Caco-2 (cell line): ENCODE measurements around the gene GDPD1. TPM values are rescaled to one million over a fixed set of nuclear protein-coding genes. Genes with fewer than 3 reads are reported as not detected.

ENCODE experiments used
- BruUV-seq: library from RNA; stranded (reverse); fragments of 400-500 nt; replicated peaks from 2 replicates; lab custom pipeline; 2021; lab: Mats Ljungman, UMichigan
- CTCF ChIA-PET: fragments of 300-600 bp; sonication (Branson Sonifier 250); formaldehyde crosslinking; loops from one replicate; lab custom pipeline; 2022; ENCODE audit warnings: antibody characterized with exemption; lab: Charles Lee
- POLR2A ChIA-PET: fragments of 300-600 bp; sonication (Branson Sonifier 250); formaldehyde crosslinking; loops from one replicate; lab custom pipeline; 2022; ENCODE audit warnings: antibody characterized with exemption; lab: Charles Lee
- DNase-seq, 2 experiments: peaks; one replicate each; pipeline versions ENCODE4 v3.0.0 to v3.0.0-alpha.2; 2020 to 2022
- H3K27me3 ChIP-seq: replicated peaks from 2 replicates; pipeline ENCODE4 v1.6.0; 2011; ENCODE audit warnings: low read length; ENCODE audit not compliant: control insufficient read depth, insufficient read depth
- H3K36me3 ChIP-seq: 2 replicates; pipeline ENCODE4 v1.5.1; 2011; ENCODE audit warnings: low read length; ENCODE audit not compliant: control insufficient read depth, insufficient read depth
- H3K4me1 ChIP-seq: fragments of 250-450 bp; sonication (Bioruptor Pico); 2 replicates; pipeline ENCODE4 v1.5.1; 2020; ENCODE audit warnings: mild to moderate bottlenecking
- H3K4me3 ChIP-seq: 2 replicates; pipeline ENCODE4 v1.5.1; 2011; ENCODE audit warnings: low read depth, mild to moderate bottlenecking, control low read depth, low read length
- H3K9me3 ChIP-seq: fragments of 250-450 bp; sonication (Bioruptor Pico); 2 replicates; pipeline ENCODE4 v1.5.1; 2020; ENCODE audit warnings: mild to moderate bottlenecking, moderate library complexity
- H3K27ac Mint-ChIP-seq: one replicate; pipeline ENCODE4 v1.8.0; 2022; ENCODE audit warnings: mixed read lengths; ENCODE audit not compliant: unreplicated experiment
- H3K27me3 Mint-ChIP-seq: one replicate; pipeline ENCODE4 v1.8.0; 2022; ENCODE audit warnings: mixed read lengths; ENCODE audit not compliant: insufficient read depth, unreplicated experiment
- H3K36me3 Mint-ChIP-seq: one replicate; pipeline ENCODE4 v1.8.0; 2022; ENCODE audit warnings: mild to moderate bottlenecking, mixed read lengths; ENCODE audit not compliant: insufficient read depth, unreplicated experiment
- H3K4me1 Mint-ChIP-seq: one replicate; pipeline ENCODE4 v1.8.0; 2022; ENCODE audit warnings: low read depth, mixed read lengths; ENCODE audit not compliant: unreplicated experiment
- H3K4me3 Mint-ChIP-seq: one replicate; pipeline ENCODE4 v1.8.0; 2022; ENCODE audit warnings: mild to moderate bottlenecking, moderate library complexity, mixed read lengths; ENCODE audit not compliant: unreplicated experiment
- H3K9me3 Mint-ChIP-seq: one replicate; pipeline ENCODE4 v1.8.0; 2022; ENCODE audit warnings: mixed read lengths; ENCODE audit not compliant: unreplicated experiment
- intact Hi-C: fragments of 100-400 bp; cut with micrococcal nuclease; formaldehyde crosslinking; loops from one replicate; pipeline ENCODE4 v1.10.0; 2022; ENCODE audit not compliant: unreplicated experiment
- total RNA-seq: library from RNA; stranded (reverse); gene quantifications from 2 replicates; pipeline ENCODE4 v1.2.3, GENCODE V29; 2022
- TF ChIP-seq, protein P1 (sequence below), 2 experiments: fragments of 200-600 bp in 1 of 2; IDR thresholded peaks; 1 replicate in 1 of 2; 2 replicates in 1 of 2; pipeline versions ENCODE4 v1.5.1 to v1.8.0; 2011 to 2022; ENCODE audit warnings: antibody characterized with exemption in 1 of 2, control low read depth in 1 of 2, inconsistent platforms in 1 of 2, low read depth in 1 of 2, low read length in 1 of 2, mild to moderate bottlenecking in 1 of 2, moderate library complexity in 1 of 2; ENCODE audit not compliant: insufficient read depth in 1 of 2, severe bottlenecking in 1 of 2, unreplicated experiment in 1 of 2

Gene GDPD1
- total RNA-seq, 1 experiment from 2014 or later: 1.2 TPM

DNA sequence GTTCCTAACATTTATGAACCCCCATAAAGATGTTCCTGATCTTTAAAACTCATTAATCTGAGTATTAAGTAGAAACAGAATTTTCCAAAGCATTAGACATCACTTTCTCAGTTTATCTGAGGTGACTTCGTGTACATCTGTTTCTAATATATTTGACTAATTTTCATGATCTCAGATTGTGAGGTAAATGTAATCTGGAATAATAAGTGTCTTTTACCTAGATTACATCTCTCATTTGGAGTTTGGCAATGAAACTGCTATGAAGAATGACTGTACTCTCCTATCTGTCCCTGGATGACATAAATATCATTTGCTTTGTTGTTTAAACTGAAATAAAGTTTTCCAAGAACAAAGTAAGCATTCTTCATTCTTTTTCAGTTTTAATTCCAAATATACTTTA, 55.3 kb downstream of the GDPD1 start:
- Mint-ChIP-seq H3K4me3 (no peak overlapping the region), H3K4me1 (no peaks in the 10 kb centered on the region)
- POLR2A ChIA-PET: no interaction called here

DNA sequence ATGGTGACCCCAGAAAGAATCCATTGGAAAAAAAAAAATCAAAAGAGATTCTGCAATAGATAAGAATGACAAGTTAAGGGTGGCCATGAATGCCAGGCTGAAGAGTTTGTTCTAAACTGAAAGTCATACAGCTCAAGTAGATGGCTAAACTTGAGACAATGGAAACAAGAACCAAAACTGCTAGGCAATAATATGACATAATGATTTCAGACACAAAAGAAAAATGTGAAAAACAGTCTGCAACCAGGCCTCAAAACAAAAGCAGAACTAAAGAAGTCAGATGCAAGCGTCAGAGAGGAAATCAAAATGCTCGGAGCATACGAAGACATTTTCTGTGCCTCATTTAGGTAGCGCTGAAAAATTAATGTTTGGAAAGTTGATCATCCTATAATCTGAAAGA, 56.7 kb downstream of the GDPD1 start:
- no peaks in the 10 kb centered on the region for H3K36me3 Mint-ChIP-seq
- Histone ChIP-seq H3K27me3 (no peaks in the 10 kb centered on the region), H3K4me3 (no peak overlapping the region), H3K4me1 (no peaks in the 10 kb centered on the region), H3K9me3 (no peaks in the 10 kb centered on the region), H3K36me3 (no peaks in the 10 kb centered on the region)
- TF ChIP-seq, protein P1, sequence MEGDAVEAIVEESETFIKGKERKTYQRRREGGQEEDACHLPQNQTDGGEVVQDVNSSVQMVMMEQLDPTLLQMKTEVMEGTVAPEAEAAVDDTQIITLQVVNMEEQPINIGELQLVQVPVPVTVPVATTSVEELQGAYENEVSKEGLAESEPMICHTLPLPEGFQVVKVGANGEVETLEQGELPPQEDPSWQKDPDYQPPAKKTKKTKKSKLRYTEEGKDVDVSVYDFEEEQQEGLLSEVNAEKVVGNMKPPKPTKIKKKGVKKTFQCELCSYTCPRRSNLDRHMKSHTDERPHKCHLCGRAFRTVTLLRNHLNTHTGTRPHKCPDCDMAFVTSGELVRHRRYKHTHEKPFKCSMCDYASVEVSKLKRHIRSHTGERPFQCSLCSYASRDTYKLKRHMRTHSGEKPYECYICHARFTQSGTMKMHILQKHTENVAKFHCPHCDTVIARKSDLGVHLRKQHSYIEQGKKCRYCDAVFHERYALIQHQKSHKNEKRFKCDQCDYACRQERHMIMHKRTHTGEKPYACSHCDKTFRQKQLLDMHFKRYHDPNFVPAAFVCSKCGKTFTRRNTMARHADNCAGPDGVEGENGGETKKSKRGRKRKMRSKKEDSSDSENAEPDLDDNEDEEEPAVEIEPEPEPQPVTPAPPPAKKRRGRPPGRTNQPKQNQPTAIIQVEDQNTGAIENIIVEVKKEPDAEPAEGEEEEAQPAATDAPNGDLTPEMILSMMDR (IDR thresholded peaks at IDR 0.05; ENCODE audit: insufficient read depth in 1 of 2, low read depth in 1 of 2, low read length in 1 of 2, severe bottlenecking in 1 of 2, unreplicated experiment in 1 of 2): no peak
- intact Hi-C loops: no loop called here
- no peak overlapping the region for H3K4me3 Mint-ChIP-seq
- ChIA-PET POLR2A (no interaction called here), CTCF (no interaction called here)
- no peaks in the 10 kb centered on the region for H3K9me3 Mint-ChIP-seq
- DNase-seq: no peak
- no TSS peak for BruUV-seq
- no peak overlapping the region for H3K27ac Mint-ChIP-seq
- peaks cover 7% of the 10 kb centered on the region for H3K27me3 Mint-ChIP-seq
- H3K4me1 Mint-ChIP-seq: no peaks in the 10 kb centered on the region

More for the DNA sequence above, 55.3 kb downstream of the GDPD1 start:
- no peaks in the 10 kb centered on the region for H3K4me1 ChIP-seq
- H3K4me3 ChIP-seq: no peak overlapping the region
- TF ChIP-seq, protein P1 (IDR thresholded peaks at IDR 0.05; ENCODE audit: insufficient read depth in 1 of 2, low read depth in 1 of 2, low read length in 1 of 2, severe bottlenecking in 1 of 2, unreplicated experiment in 1 of 2): no peak
- H3K36me3 ChIP-seq: no peaks in the 10 kb centered on the region
- no TSS peak for BruUV-seq
- no peaks in the 10 kb centered on the region for H3K27me3 ChIP-seq
- H3K27me3 Mint-ChIP-seq: peaks cover 7% of the 10 kb centered on the region
- no peak overlapping the region for H3K27ac Mint-ChIP-seq
- CTCF ChIA-PET: no interaction called here
- DNase-seq: no peak
- no peaks in the 10 kb centered on the region for H3K9me3 ChIP-seq
- no peaks in the 10 kb centered on the region for H3K36me3 Mint-ChIP-seq
- intact Hi-C loops: no loop called here
- H3K9me3 Mint-ChIP-seq: no peaks in the 10 kb centered on the region

DNA sequence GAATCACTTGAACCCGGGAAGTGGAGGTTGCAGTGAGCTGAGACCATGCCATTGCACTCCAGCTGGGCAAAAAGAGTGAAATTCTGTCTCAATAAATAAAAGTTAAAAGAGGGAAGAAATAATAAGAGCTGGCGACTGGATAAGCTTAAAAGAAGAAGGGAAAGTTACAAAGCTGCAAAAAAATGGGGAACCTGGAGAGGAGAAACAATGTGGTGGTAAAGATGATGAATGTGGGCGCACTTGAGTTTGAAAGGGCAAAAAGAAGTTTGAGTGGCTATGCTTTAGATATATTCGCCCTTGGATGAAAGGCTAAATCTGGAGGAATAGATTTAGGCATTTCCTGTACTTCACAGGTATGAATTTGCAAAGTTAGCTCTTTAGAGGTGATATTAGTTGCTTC, 58.1 kb downstream of the GDPD1 start:
- H3K27ac Mint-ChIP-seq: no peak overlapping the region
- TF ChIP-seq, protein P1 (IDR thresholded peaks at IDR 0.05; ENCODE audit: insufficient read depth in 1 of 2, low read depth in 1 of 2, low read length in 1 of 2, severe bottlenecking in 1 of 2, unreplicated experiment in 1 of 2): no peak
- Histone ChIP-seq H3K4me1 (no peaks in the 10 kb centered on the region), H3K36me3 (no peaks in the 10 kb centered on the region), H3K4me3 (no peak overlapping the region), H3K9me3 (no peaks in the 10 kb centered on the region), H3K27me3 (no peaks in the 10 kb centered on the region)
- H3K36me3 Mint-ChIP-seq: no peaks in the 10 kb centered on the region
- intact Hi-C loops: no loop called here
- ChIA-PET CTCF (no interaction called here), POLR2A (no interaction called here)
- H3K4me3 Mint-ChIP-seq: no peak overlapping the region
- no TSS peak for BruUV-seq
- DNase-seq: no peak
- H3K4me1 Mint-ChIP-seq: no peaks in the 10 kb centered on the region
- H3K27me3 Mint-ChIP-seq: peaks cover 9% of the 10 kb centered on the region
- no peaks in the 10 kb centered on the region for H3K9me3 Mint-ChIP-seq
